Neutrophil (primary cell): Measurements from ENCODE around the gene U2AF1L4.

Experiments used
- H3K27ac ChIP-seq: fragments of 200-600 bp; sonication (generic); 2 replicates; pipeline ENCODE4 v1.5.1; 2016; ENCODE audit warnings: mild to moderate bottlenecking, moderate library complexity
- H3K27me3 ChIP-seq: fragments of 200-600 bp; sonication (generic); 2 replicates; pipeline ENCODE4 v1.6.0; 2016; ENCODE audit warnings: mild to moderate bottlenecking
- H3K36me3 ChIP-seq: fragments of 200-600 bp; sonication (generic); 2 replicates; pipeline ENCODE4 v1.5.1; 2017
- H3K4me1 ChIP-seq, 2 experiments: fragments of 200-600 bp in 1 of 2; sonication (generic) in 1 of 2; 1 replicate in 1 of 2; 2 replicates in 1 of 2; pipeline versions ENCODE4 v1.5.1 to v1.6.1; 2013 to 2016; ENCODE audit warnings: low read depth in 1 of 2, low read length in 1 of 2, mild to moderate bottlenecking in 1 of 2, moderate library complexity in 1 of 2; ENCODE audit not compliant: control insufficient read depth in 1 of 2, insufficient read depth in 1 of 2
- H3K4me3 ChIP-seq, 2 experiments: fragments of 200-600 bp in 1 of 2; sonication (generic) in 1 of 2; 1 replicate in 1 of 2; 2 replicates in 1 of 2; pipeline ENCODE4 v1.5.1; 2013 to 2016; ENCODE audit warnings: low read depth in 1 of 2, low read length in 1 of 2, mild to moderate bottlenecking in 1 of 2, moderate library complexity in 1 of 2
- H3K9me3 ChIP-seq: fragments of 200-600 bp; sonication (generic); 2 replicates; pipeline ENCODE4 v1.5.1; 2016
- CTCF ChIP-seq: fragments of 200-600 bp; sonication (generic); IDR thresholded peaks from 2 replicates; pipeline ENCODE4 v1.5.1; 2016; ENCODE audit warnings: antibody characterized with exemption

U2AF1L4 gene

GRCh38 chr19:35790981-35791813, 46.0 kb upstream of the U2AF1L4 start:
- Histone ChIP-seq H3K36me3 (peaks cover 24% of the 10 kb centered on the region), H3K27ac (no peak overlapping the region), H3K9me3 (no peaks in the 10 kb centered on the region), H3K4me3 (no peak overlapping the region), H3K4me1 (no peaks in the 10 kb centered on the region), H3K27me3 (peaks cover 17% of the 10 kb centered on the region)
- TF ChIP-seq CTCF, result no peak

- Histone ChIP-seq H3K36me3 (peaks cover 34% of the 10 kb centered on the region), H3K4me1 (no peaks in the 10 kb centered on the region), H3K27ac (no peak overlapping the region), H3K27me3 (peaks cover 8% of the 10 kb centered on the region), H3K4me3 (no peak overlapping the region), H3K9me3 (no peaks in the 10 kb centered on the region)
- no peak for TF ChIP-seq CTCF
Observed at GRCh38 chr19:35789978-35790944, 45.0 kb upstream of the U2AF1L4 start.

GRCh38 chr19:35789195-35789977, 44.2 kb upstream of the U2AF1L4 start:
- H3K9me3 ChIP-seq, result no peaks in the 10 kb centered on the region
- H3K27me3 ChIP-seq, result no peaks in the 10 kb centered on the region
- H3K4me1 ChIP-seq, result no peaks in the 10 kb centered on the region
- H3K36me3 ChIP-seq, result peaks cover 42% of the 10 kb centered on the region
- H3K27ac ChIP-seq, result no peak overlapping the region
- no peak overlapping the region for H3K4me3 ChIP-seq
- TF ChIP-seq CTCF, result no peak

GRCh38 chr19:35788205-35788960, 43.2 kb upstream of the U2AF1L4 start:
- no peak for TF ChIP-seq CTCF
- Histone ChIP-seq H3K36me3 (peaks cover 52% of the 10 kb centered on the region), H3K27ac (no peak overlapping the region)

More at GRCh38 chr19:35788205-35788960, 43.2 kb upstream of the U2AF1L4 start:
- H3K4me1 ChIP-seq, result no peaks in the 10 kb centered on the region
- no peak overlapping the region for H3K4me3 ChIP-seq
- H3K9me3 ChIP-seq, result no peaks in the 10 kb centered on the region
- H3K27me3 ChIP-seq, result no peaks in the 10 kb centered on the region
